HG02763 (cell line): ENCODE results near the gene RASL10A.

Experiments used
- ATAC-seq: cut with Tn5 transposase; IDR thresholded peaks from one replicate; pipeline ENCODE4 v1.9.1; 2021; ENCODE audit warnings: mild to moderate bottlenecking, moderate library complexity; ENCODE audit not compliant: unreplicated experiment

RASL10A gene

DNA sequence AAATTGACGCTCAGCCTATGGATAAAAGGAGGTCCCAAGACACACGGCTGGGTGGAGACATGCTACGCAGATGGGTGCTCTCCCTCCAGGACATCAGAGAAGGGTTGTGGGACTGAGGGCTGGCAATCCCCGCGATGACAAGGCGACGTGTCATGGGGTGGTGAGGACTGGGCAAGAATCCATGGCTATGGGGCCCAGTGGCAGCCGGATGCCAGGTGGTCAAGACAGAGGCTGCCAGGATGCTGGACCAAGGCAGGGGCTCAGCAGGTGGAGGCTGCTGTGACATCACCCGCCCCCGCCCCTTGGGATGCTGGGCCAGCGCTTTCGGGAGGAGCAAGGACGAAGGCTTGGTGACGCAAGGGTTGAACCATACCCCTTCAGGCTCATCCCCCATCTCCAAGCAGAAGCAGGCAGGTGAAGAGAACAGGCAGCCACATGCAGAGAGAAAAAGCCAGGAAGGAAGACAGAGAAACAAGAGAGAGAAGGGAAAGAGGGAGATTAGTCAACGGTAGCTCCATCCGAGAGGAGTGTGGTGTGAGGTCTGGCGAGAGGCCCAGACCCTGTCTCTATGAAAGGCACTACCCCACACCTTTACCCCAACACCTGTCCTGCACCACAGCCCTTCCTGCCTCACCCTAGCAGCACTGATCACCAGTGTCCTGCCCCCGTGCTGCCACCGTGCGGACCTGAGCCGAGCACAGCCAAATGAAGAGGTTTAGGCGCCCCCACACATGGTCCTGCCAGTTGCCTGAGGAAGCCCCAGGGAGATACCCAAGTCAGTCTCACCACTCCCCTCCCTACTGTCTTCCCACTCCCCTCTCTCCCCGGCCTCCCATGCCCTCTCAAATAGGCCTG is 24.1 kb upstream of the RASL10A start:
- ATAC-seq, result no peak

DNA sequence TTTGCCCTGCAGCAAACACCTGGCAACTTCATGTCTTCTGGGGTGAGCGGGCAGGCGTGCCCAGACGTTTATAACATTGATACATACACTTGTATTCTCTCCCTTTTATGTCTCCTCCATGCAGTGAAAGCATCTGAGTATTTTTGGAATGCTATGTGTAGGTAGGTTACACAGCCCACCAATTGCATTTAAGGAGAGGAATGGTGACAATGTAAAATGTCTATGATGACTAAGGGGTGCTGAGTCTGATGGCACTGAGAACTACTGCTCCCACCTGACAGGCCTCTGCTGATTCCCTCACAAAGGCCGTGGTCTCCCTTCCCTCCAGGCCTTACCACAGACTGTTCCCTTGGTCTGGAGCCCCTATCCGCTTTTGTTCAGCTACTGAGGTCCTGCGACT is 22.9 kb upstream of the RASL10A start:
- no peak for ATAC-seq

DNA sequence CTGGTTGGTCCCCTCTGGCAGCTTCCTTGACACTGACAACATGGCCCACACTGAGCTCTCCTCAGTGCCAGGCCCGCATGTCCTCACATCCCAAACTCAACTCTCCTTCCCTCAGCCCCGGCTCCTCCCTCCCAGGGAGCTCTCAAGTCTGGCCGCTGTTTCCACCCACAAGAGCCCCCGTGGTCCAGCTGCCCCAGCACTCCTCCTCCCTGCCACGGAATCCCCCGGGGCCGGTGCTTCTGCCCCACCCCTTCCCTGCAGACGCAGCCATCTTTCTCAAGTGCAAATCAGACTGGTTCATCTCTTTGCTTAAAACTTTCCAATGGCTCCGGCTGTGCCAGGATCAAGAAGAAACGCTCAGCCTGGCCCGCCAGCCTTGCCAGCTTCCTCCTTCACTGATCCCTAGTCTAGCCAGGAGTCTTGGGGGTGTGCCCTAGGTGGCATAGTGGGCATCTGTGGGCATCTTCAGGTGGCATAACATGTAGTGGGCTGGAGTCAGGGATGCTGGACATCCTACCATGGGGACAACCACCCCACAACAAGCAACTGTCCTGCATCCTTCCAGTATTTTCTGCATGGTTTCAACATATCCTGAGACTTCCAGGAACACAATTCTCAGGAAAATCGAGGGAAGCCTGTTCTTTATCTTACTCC is 22.3 kb upstream of the RASL10A start:
- no peak for ATAC-seq

DNA sequence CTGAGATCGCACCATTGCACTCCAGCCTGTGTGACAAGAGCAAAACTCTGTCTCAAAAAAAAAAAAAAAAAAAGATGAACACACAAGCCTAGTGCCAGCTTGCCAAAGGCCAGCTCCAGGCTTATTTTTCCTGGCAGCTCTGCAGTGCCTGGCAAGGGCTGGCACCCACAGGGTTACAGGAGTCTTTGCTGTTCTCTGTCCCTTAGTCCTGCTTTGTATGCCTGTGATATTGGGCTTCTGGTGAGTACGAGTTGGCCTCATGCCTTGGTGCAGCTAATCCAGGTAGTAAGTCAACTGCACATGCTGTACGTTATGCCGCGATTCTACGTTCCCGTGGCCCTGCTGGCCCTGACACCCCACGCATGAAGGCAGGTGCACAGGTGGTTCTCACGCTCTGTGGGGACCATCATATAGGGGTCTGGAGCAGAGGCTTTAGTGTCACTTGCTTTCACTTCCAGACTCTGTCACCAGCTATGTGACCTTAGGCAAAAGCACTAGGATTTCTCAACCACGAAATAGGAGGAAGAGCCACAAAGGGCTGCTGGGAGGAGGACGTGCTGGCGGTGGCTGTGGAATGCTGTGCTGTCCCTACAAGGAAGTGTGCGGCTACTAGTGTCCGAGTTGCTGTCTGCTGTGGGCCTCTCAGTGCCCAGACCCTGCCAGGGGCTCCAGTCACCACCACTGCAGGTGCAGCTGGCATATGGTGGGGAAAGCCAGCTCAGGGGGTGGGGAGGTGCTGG is 21.4 kb upstream of the RASL10A start:
- no peak for ATAC-seq

DNA sequence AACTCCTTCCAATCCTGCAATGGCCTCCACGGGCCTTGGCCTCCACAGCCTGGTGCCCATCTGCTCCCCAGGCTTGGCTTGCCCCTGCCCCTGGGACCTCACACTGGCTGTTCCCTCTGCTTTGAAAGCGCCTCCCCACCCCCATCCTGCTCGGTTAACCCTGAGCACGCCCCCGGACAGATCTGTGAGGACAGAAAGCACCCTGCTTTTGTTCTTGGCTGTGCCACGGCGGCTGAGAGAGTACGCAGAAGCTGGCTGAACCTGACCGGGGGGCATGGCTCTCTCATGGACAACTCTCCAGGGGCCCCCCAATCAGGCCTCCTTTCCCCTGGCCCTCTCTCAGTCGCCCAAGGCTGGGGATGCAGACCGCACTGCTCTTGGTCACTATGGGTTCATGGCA is 20.2 kb upstream of the RASL10A start:
- no peak for ATAC-seq

DNA sequence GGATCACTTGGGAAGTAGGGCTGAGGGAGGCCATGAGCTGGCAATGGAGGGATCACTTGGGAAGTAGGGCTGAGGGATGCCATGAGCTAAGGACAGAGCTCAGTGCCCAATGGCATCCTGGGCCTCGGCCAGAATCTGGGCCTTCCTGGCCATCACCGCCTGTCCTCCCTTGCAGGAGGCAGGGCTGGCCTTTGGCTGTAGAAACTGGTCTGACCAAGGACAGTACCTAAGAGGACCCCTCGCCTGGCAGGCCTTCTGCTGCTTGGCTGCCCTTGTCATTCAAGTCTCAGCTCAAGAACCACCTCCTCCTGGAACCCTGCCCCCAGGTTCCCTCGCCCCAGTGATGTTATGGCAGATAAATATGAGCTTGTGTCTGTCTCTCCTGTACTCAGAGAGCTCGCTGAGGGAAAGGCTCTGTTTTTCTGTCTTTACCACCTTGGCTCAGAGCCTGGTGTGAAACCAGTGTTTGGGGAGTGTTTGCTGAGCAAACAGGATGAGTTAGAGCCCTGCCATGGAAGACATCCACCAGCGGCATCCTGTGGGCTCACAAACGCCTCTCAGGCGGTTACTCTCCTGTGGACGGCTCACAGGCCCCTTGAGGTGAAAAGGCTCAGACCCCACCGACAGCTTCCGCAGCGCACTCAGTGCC is 19.3 kb upstream of the RASL10A start:
- ATAC-seq, result no peak

DNA sequence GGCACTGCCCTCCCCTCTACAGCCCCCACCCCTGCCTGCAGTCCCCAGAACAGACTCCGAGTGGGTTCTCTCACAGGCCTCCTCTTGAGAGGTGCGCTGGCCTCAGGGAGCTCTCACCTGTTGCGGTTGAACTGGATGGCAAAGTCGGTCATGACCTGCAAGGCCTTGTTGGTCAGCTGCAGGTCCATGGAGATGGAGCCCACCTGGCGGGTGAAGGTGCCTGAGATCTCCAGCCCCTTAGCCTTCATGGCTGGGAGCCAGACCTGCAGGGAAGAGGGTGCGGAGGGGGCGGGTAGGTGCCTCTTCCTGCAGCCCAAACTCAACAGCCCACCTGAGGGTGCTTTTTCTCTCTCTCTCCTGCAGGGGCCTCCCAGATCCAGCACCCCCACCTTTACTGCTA is 18.7 kb upstream of the RASL10A start:
- ATAC-seq, result no peak

DNA sequence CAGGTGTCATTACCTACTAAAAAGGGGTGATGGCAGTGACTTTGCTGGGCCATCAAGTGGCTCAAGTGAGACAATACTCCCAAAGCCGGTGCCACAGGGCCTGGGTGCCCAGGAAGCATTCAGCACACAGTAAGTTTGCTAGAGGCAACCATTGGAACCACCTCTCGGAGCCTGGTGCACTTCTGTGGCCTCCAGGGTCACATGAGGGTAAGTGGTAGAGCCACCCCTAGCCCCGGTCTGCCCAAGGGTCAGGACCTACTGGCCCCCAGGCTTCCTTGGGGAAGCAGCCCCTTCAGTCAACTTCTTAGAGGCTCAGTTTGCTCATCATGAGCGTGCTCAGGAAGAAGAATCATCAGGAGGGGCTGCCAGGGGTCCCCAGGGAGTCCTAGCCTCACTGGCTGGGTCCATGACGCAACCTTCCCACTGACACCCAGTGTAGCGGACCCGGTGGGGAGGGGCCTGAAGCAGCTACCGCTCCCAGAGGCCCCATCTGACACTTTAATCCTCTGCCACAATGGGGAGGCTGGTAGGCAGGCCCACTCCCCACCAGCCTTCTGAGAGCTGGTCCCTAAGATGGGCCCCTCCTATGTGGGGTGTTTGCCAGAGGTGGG is 17.5 kb upstream of the RASL10A start:
- no peak for ATAC-seq

DNA sequence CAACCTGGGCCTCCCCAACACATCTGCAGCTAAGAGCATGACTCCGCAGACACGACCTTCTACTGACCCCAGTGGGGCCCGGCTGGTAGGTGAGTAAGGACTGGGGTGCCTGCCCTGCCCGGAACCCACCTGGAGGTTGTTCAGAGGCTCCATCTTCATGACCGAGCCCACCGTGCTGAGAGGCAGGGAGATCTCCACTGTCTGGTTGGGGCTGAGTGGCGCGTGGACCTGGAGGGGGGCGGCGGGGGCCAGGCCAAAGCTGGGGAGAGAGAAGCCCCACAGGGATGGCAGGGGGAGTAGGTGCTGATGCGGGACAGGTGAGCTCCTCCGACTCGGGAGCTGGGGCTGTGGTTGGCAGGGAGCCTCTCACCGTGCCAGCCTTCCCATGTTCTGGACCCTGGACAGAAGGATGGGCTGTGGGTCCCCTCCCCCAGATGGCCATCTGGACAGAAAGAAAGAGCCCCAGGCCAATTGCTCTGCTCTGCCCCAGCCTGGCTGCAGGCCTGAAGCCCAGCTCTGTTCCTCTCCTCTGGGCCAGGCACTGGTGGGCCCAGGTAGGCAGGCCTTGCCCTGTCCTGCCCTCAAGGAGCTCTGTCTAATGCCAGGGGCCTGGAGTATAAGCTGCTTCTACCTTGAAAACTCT is 16.3 kb upstream of the RASL10A start:
- no peak for ATAC-seq

DNA sequence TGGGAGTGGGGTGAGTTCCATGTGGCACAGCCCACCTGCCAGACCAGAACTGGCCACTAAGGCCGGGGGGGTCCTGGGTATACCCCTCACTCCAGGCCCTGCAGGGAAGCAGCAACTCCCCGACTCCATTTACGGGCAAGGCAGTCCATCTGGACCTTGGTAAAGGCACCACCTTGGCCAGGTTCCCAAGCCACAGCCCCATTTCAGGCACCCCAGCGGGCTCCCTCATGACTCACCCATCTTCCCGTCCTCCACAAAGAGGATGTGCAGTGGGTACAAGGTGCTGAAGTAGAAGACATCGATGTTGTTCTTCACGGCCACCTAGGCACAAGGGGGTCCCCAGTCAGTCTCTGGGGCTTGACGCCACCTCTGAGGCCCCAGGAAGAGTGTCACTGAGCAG is 15.7 kb upstream of the RASL10A start:
- ATAC-seq, result no peak

DNA sequence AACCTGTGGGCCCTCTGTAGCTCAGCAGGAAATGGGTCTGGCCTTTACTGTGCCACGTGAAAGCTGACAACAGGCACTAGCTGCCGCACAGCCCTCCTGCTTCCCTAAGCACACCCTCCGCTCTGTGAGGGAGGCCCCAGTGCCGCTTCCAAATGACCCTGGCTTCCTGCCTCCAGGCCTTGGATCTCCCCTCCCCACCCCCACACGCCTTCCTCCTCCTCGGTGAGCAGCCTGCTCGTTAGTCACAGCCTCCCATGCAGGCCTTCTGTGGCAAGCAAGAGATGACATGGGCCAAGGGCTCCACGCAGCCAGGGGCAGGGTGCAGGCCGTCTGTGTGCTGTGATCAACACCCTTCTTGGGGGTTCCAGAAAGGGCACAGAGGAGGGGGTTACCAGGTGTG is 15.3 kb upstream of the RASL10A start:
- ATAC-seq, result no peak

DNA sequence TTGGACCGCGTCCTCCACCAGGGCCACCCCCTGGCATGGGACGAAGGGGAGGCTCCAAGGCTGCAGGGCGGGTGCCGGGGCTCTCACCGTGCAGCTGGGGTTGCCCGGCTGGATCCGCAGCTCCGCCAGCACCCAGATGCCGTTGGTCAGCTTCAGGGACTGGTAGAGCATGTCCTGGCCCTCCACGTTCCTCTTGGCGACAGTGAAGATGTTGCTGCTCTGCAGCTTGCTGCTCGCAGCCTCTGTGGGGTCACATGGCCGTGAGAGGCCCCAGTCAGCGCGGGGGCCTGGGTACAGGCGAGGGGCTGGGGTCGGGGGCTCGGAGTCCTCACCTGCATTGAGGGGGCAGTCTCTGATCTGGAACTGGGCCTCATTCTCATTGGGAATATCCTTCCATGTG is 14.8 kb upstream of the RASL10A start:
- no peak for ATAC-seq

DNA sequence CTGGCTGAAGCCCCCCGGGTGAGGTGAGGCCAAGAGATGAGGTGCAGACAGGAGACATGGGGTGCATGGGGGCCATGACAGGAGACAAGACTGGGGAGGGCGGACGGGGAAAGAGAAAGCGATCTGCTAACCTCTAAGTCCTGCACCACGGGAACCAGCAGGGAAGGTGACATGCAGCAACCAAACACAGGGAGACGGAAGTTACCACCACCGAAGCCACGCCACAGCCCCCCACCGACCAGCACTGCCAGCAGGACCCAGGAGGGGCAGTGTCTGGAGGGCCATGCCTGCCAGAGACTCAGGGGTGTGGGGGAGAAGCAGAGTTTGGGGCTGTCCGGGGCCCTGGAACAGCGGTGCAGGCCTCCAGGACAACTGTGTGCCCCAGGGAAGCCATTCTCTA is 14.1 kb upstream of the RASL10A start:
- ATAC-seq, result no peak

DNA sequence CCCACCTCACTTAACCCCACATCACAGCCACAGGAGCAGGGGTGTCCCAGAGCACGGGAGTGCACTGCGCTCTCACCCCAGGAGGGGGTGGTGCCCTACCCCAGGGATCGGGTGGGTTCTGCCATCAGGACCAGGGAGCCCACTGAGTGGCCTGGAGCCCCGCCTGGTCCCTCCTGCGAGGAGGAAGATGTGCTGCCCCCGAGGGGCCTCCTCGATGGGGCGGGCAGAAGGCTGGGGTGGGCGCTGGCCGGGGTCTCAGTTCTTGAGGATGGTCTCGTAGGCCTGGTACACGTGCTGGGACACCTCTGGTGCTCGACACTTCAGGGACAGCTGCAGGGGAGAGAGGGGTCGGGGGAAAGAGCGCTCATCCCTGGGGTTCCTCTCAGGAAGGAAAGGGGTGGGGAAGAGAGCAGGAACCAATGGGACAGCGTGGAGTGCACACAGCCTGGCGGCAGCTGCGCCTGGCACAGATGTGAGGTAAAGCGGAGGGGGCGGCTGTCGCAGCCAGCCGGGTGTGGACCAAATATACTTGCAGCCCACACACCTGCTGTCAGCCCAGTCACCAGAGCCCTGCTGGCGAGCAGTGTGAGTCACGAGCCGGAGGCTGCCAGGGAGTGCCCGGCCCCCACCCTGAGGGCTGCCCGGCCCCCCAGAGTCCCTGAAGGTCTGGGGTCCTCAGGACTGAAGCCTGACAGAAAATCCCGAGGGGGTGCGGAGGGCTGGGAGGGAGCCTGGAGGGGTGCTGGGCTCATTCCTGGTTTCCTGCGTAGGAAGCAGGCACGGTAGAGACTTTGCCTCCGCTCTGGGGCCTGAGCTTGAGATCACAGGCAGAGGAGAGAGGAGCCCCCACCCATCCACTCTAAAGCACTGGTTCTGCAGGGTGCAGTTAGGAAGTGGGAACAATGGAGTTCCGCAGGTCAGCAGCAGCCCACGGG is 13.3 kb upstream of the RASL10A start:
- no peak for ATAC-seq

DNA sequence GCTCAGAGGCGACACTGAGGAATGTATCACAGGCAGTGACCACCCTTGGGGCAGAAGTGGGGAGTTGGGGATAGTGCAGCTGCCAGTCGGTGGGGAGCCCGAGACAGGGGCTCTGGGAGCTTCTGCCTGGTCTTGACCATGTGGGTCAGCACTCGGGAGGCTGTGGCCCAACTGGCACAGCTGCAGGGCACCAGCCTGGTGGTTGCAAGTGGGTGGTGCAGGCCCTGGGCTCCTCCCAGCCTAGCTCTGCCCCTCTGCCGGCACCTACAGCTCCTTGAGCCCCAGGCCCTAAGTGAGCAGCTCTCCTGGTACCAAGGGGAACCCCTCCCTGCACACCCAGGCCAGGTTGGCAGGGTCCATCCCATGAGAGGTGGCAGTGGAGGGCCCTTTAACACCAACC is 12.6 kb upstream of the RASL10A start:
- no peak for ATAC-seq

DNA sequence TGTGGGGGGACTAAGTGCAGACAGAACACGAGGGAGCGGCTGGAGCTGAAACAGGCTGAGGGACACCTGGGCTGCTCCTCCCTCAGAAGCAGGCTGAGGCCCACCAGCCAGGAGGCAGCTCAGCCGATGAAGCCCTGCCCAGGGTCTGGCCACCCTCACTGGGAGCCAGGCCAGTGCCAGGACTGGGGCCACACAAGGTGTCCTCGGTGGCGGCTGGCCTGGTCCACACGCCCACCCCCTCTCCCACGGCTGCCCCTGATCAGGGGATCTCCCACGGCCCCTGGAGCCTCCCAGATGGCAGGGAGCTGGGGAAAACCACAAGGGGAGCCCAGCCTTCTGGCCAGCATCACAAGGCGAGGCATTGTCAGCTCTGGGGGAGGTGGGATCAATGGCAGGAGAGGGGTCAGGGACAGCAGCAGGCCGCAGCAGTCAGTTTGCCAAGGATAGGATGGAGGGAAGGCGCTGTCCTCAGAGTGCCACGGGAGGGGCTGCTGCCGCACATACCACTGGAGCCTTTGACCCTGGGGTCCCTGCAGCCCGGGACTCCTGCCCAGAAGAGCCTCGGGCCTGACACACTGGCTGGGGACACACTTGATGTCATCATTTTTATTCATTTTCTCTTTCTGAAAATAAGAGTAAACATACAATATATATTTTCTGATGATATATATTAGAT is 11.7 kb upstream of the RASL10A start:
- no peak for ATAC-seq

DNA sequence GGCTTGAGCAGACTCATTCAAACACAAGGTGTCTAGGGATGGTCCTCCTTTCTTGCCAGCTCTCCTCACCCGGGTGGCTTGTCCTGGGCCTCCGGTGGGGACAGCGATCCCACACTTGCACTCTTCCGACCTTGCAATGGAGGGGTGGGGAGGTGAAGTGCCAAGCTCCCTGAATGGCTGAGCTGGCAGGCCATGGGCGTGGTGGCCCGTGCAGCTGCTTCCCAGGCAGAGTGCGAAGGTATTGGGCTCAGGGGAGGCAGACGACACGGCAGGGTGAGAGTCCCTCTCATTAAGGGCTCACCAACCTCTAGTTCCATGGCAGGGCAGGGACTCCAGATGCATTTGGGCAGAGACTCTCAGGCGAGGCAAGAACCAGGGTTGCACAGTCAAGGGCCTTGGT is 11.0 kb upstream of the RASL10A start:
- no peak for ATAC-seq

DNA sequence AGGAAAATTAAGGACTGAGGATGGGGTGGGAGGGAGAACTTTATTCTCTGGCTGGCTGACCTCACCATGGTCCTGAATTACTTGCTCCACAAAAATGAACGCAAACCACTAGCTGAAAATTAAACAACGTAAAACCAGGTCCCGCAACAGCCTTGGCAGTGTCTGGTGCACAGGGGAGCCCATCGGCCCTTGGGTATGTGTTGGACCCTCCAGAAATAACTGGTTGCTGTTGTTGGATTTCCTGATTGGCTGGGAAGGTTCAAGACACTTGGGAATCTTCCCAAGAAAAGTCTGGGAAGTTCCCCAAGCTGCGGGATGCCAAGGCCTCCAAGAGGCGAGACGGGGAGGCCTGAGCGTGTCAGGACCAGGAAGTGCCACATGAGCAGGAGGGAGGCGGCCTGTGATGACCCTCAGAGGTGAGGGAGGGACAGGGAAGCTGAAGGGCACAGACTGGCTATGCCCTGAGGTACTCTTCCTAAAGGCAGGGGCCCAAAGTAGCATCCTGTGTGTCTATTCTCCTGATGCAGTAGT is 10.4 kb upstream of the RASL10A start:
- no peak for ATAC-seq

DNA sequence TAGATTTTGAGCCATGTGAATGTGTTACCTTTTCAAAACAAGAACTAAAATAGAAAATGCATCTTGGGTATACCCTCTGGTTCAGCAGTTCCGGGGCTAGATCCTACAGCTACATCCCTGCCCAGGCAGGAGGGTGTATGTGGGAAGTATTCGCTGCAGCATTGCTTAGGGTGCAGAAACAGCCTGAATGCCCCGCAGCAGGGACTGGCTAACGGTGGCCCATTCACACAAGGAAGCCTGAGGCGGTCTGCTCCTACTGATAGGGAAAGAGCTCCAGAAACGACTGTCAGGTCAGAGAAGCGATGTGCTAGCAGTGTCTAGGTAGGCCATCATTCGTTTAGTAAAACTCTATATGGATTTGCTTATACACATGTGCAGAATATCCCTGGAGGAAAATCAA is 9.9 kb upstream of the RASL10A start:
- no peak for ATAC-seq
